IPS-11a (cell line): ENCODE data around the gene DEFB114.
"Not testable (repeated sequence)": the region's sequence is repeated elsewhere in the genome, so short reads cannot be mapped to it uniquely, and the experiment has no call there.

Experiments
- H3K4me3 ChIP-seq: one replicate; pipeline ENCODE4 v1.5.1; 2013; ENCODE audit warnings: low read depth, low read length, control low read depth

Gene DEFB114

GRCh38 chr6:49964064-49964463 is at the start of gene DEFB114:
Gene DEFB114 (minus strand): TSS chr6:49964164. CDS start chr6:49964105, 59 bp downstream.
- H3K4me3 ChIP-seq: no peak within 1 kb of the TSS

- no peak overlapping the region for H3K4me3 ChIP-seq
Observed at GRCh38 chr6:50007819-50008218, 43.9 kb upstream of the DEFB114 start.

- H3K4me3 ChIP-seq: no peak overlapping the region
Observed at GRCh38 chr6:50003139-50003538, 39.2 kb upstream of the DEFB114 start.

- no peak overlapping the region for H3K4me3 ChIP-seq
Observed at GRCh38 chr6:49995278-49995677, 31.3 kb upstream of the DEFB114 start.

- H3K4me3 ChIP-seq: no peak overlapping the region
Observed at GRCh38 chr6:49988900-49989299, 24.9 kb upstream of the DEFB114 start.

GRCh38 chr6:49987749-49988148 is 23.8 kb upstream of the DEFB114 start:
- H3K4me3 ChIP-seq: no peak overlapping the region

- no peak overlapping the region for H3K4me3 ChIP-seq
Observed at GRCh38 chr6:49986551-49986950, 22.6 kb upstream of the DEFB114 start.

- no peak overlapping the region for H3K4me3 ChIP-seq
Observed at GRCh38 chr6:49982046-49982445, 18.1 kb upstream of the DEFB114 start.

- no peak overlapping the region for H3K4me3 ChIP-seq
Observed at GRCh38 chr6:49980898-49981297, 16.9 kb upstream of the DEFB114 start.

GRCh38 chr6:49979584-49979983 is 15.6 kb upstream of the DEFB114 start:
- no peak overlapping the region for H3K4me3 ChIP-seq

GRCh38 chr6:49978332-49979226 is 14.6 kb upstream of the DEFB114 start:
- no peak overlapping the region for H3K4me3 ChIP-seq

GRCh38 chr6:49969605-49970004 is 5.6 kb upstream of the DEFB114 start, which contains the start of gene DEFB113:
Gene DEFB113 (minus strand): TSS chr6:49969625. CDS start chr6:49969625, 0 bp downstream.
- no peak within 1 kb of the TSS for H3K4me3 ChIP-seq

- no peak overlapping the region for H3K4me3 ChIP-seq
Observed at GRCh38 chr6:49966823-49967222, 2.9 kb upstream of the DEFB114 start.

GRCh38 chr6:49966334-49966733 is 2.4 kb upstream of the DEFB114 start:
- no peak overlapping the region for H3K4me3 ChIP-seq

GRCh38 chr6:49958180-49958579 is 5.8 kb downstream of the DEFB114 start:
- H3K4me3 ChIP-seq: no peak overlapping the region

GRCh38 chr6:49955847-49956246 is 8.1 kb downstream of the DEFB114 start:
- no peak overlapping the region for H3K4me3 ChIP-seq

GRCh38 chr6:49951926-49952325 is 12.0 kb downstream of the DEFB114 start:
- no peak overlapping the region for H3K4me3 ChIP-seq

GRCh38 chr6:49950415-49950751 is 13.6 kb downstream of the DEFB114 start:
- H3K4me3 ChIP-seq: no peak overlapping the region

- H3K4me3 ChIP-seq: no peak overlapping the region
Observed at GRCh38 chr6:49949062-49949461, 14.9 kb downstream of the DEFB114 start.

GRCh38 chr6:49946835-49947234 is 17.1 kb downstream of the DEFB114 start:
- H3K4me3 ChIP-seq: no peak overlapping the region

- H3K4me3 ChIP-seq: not testable (repeated sequence)
Observed at GRCh38 chr6:49944068-49944467, 19.9 kb downstream of the DEFB114 start.

- H3K4me3 ChIP-seq: no peak overlapping the region
Observed at GRCh38 chr6:49939993-49940498, 23.9 kb downstream of the DEFB114 start.
